IPS-18a (cell line): Measurements from ENCODE around the gene ELF2.
"Not testable (repeated sequence)": the region's sequence is repeated elsewhere in the genome, so short reads cannot be mapped to it uniquely, and the experiment has no call there.

Source experiments
- H3K27ac ChIP-seq: one replicate; pipeline ENCODE4 v1.5.1; 2013; ENCODE audit warnings: low read length
- H3K27me3 ChIP-seq: one replicate; pipeline ENCODE4 v1.6.1; 2013; ENCODE audit warnings: mild to moderate bottlenecking, low read length; ENCODE audit not compliant: control insufficient read depth, insufficient read depth
- H3K36me3 ChIP-seq: one replicate; pipeline ENCODE4 v1.6.1; 2013; ENCODE audit warnings: low read depth, low read length; ENCODE audit not compliant: control insufficient read depth
- H3K4me1 ChIP-seq: one replicate; pipeline ENCODE4 v1.6.1; 2013; ENCODE audit warnings: low read depth, low read length; ENCODE audit not compliant: control insufficient read depth
- H3K4me3 ChIP-seq: one replicate; pipeline ENCODE4 v1.5.1; 2013; ENCODE audit warnings: low read length
- H3K9ac ChIP-seq: one replicate; pipeline ENCODE4 v1.6.1; 2013; ENCODE audit warnings: mild to moderate bottlenecking, low read length, moderate library complexity
- H3K9me3 ChIP-seq: one replicate; pipeline ENCODE4 v1.6.1; 2013; ENCODE audit warnings: low read depth, low read length; ENCODE audit not compliant: control insufficient read depth

Gene ELF2

GRCh38 chr4:139177049-139177868, at the start of gene ELF2:
ELF2 (minus strand) TSS chr4:139177218; CDS start chr4:139137701, 39,517 bp downstream.
- Histone ChIP-seq H3K27me3 (peaks cover 17% of the 10 kb centered on the region), H3K9me3 (no peaks in the 10 kb centered on the region), H3K27ac (peak within 1 kb of the TSS; percentile 54), H3K4me3 (peak within 1 kb of the TSS; percentile 82), H3K36me3 (no peaks in the 10 kb centered on the region), H3K9ac (peak within 1 kb of the TSS; percentile 94), H3K4me1 (peaks cover 19% of the 10 kb centered on the region)

GRCh38 chr4:139223682-139224317, 46.8 kb upstream of the ELF2 start:
- Histone ChIP-seq H3K4me1 (no peaks in the 10 kb centered on the region), H3K4me3 (no peak overlapping the region), H3K36me3 (no peaks in the 10 kb centered on the region), H3K27me3 (no peaks in the 10 kb centered on the region), H3K27ac (no peak overlapping the region), H3K9me3 (no peaks in the 10 kb centered on the region), H3K9ac (no peak overlapping the region)

GRCh38 chr4:139222215-139222614, 45.2 kb upstream of the ELF2 start:
- Histone ChIP-seq H3K4me1 (no peaks in the 10 kb centered on the region), H3K36me3 (no peaks in the 10 kb centered on the region)

DNA sequence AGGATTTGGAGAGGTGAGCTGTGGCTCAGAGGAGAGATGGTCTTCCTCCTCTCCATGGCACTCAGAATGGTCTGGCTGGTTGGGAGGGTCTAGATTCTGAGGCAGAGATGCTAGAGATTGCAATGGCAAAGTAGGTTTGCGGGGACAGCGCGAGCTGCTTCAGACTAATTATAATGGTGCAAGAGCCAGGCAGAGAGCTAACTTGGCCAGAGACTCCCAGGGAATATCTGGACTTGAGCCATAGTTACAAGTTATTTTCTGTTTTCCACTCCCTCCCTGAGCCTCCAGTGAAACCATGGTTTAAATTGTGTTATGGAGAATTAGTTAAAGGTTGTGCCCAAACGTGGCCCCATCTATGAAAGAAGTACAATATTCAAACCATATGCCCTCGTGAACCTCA, 44.7 kb upstream of the ELF2 start:
- H3K4me1 ChIP-seq = no peaks in the 10 kb centered on the region
- H3K4me3 ChIP-seq = no peak overlapping the region
- no peak overlapping the region for H3K27ac ChIP-seq
- no peaks in the 10 kb centered on the region for H3K9me3 ChIP-seq
- H3K27me3 ChIP-seq = no peaks in the 10 kb centered on the region
- H3K9ac ChIP-seq = no peak overlapping the region
- no peaks in the 10 kb centered on the region for H3K36me3 ChIP-seq

More at GRCh38 chr4:139222215-139222614, 45.2 kb upstream of the ELF2 start:
- H3K27ac ChIP-seq = no peak overlapping the region
- no peak overlapping the region for H3K9ac ChIP-seq
- H3K27me3 ChIP-seq = no peaks in the 10 kb centered on the region
- no peak overlapping the region for H3K4me3 ChIP-seq
- H3K9me3 ChIP-seq = no peaks in the 10 kb centered on the region

- no peaks in the 10 kb centered on the region for H3K36me3 ChIP-seq
- no peaks in the 10 kb centered on the region for H3K27me3 ChIP-seq
- no peaks in the 10 kb centered on the region for H3K9me3 ChIP-seq
- H3K9ac ChIP-seq = no peak overlapping the region
- H3K4me3 ChIP-seq = no peak overlapping the region
- no peak overlapping the region for H3K27ac ChIP-seq
- H3K4me1 ChIP-seq = no peaks in the 10 kb centered on the region
Observed at GRCh38 chr4:139219450-139220055, 42.5 kb upstream of the ELF2 start.

GRCh38 chr4:139214039-139214534, 37.1 kb upstream of the ELF2 start:
- H3K27me3 ChIP-seq = no peaks in the 10 kb centered on the region
- H3K4me3 ChIP-seq = no peak overlapping the region
- no peaks in the 10 kb centered on the region for H3K4me1 ChIP-seq

DNA sequence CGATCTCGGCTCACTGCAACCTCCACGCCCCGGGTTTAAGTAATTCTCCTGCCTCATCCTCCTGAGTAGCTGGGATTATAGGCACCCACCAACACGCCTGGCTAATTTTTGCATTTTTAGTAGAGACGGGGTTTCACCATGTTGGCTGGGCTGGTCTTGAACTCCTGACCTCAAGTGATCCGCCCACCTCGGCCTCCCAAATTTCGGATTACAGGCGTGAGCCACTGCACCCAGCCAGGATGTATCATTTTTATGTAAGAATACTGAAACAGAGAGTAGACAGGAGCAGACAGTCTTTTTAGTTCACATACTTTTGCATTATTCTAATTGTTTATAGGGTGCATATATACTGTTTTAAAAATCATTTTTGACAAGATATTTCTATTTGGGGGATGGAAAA, 36.6 kb upstream of the ELF2 start:
- H3K9me3 ChIP-seq, H3K27ac ChIP-seq, H3K27me3 ChIP-seq, H3K9ac ChIP-seq, H3K36me3 ChIP-seq, H3K4me1 ChIP-seq, H3K4me3 ChIP-seq: not testable (repeated sequence)

More at GRCh38 chr4:139214039-139214534, 37.1 kb upstream of the ELF2 start:
- Histone ChIP-seq H3K27ac (no peak overlapping the region), H3K9ac (no peak overlapping the region), H3K9me3 (no peaks in the 10 kb centered on the region), H3K36me3 (no peaks in the 10 kb centered on the region)

- Histone ChIP-seq H3K36me3 (no peaks in the 10 kb centered on the region), H3K27ac (no peak overlapping the region), H3K27me3 (no peaks in the 10 kb centered on the region), H3K9me3 (no peaks in the 10 kb centered on the region), H3K4me3 (no peak overlapping the region), H3K9ac (no peak overlapping the region), H3K4me1 (no peaks in the 10 kb centered on the region)
Observed at GRCh38 chr4:139212900-139213299, 35.9 kb upstream of the ELF2 start.

DNA sequence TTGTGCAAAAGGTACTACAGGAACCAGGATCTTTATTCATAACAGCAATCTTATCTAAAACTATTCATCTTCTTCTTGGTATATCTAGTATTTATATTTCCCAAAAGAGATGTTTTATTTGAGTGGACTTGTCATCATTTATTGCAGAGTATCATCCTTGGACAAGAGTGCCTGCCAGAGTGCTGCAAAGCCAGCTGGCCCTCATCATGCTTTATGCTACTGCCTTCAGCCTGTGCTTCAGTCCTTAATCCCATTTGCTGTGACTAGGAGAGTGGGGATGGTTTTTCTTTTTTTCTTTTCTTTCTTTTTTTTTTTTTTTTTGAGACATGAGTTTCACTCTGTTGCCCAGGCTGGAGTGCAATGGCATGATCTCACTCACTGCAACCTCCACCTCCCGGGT, 33.5 kb upstream of the ELF2 start:
- Histone ChIP-seq H3K36me3 (no peaks in the 10 kb centered on the region), H3K4me1 (no peaks in the 10 kb centered on the region), H3K9me3 (no peaks in the 10 kb centered on the region), H3K27me3 (no peaks in the 10 kb centered on the region), H3K9ac (no peak overlapping the region), H3K27ac (no peak overlapping the region), H3K4me3 (no peak overlapping the region)

DNA sequence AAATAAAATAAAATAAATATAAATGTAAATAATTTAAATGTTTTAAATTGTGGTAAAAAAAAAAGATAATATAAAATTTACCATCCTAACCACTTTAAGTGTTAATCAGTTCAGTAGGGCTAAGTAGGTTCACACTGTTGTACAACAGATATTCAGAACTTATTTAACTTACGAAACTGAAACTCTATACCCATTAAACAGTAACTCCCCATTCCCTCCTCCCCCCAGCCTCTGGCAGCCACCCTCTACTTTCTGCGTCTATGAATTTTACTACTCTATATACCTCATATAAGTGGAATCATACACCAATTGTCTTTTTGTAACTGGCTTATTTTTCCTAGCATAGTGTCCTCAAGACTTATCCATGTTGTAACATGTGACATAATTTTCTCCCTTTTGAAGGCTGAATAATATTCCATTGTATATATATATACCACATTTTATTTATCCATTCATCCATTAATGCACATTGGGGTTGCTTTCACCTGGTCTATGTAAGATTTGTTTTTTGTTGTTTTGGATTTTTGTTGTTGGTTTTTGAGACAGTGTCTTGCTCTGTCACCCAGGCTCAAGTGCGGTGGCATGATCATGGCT, 32.5 kb upstream of the ELF2 start:
- H3K9ac ChIP-seq = no peak overlapping the region
- H3K4me3 ChIP-seq = no peak overlapping the region
- H3K9me3 ChIP-seq = no peaks in the 10 kb centered on the region
- H3K27ac ChIP-seq = no peak overlapping the region
- H3K4me1 ChIP-seq = no peaks in the 10 kb centered on the region
- no peaks in the 10 kb centered on the region for H3K36me3 ChIP-seq
- H3K27me3 ChIP-seq = no peaks in the 10 kb centered on the region

GRCh38 chr4:139208404-139208945, 31.5 kb upstream of the ELF2 start:
- H3K4me1 ChIP-seq = no peaks in the 10 kb centered on the region
- H3K27ac ChIP-seq = no peak overlapping the region
- H3K27me3 ChIP-seq = no peaks in the 10 kb centered on the region
- H3K36me3 ChIP-seq = no peaks in the 10 kb centered on the region
- H3K9me3 ChIP-seq = no peaks in the 10 kb centered on the region
- H3K9ac ChIP-seq = no peak overlapping the region
- H3K4me3 ChIP-seq = no peak overlapping the region
